ENCODE results near the gene ERFE.

Gene ERFE

GRCh38 chr2:238152771-238153688 is 5.7 kb upstream of the ERFE start:
- H4K20me1 ChIP-seq (ENCODE audit: insufficient read depth, low read length), result no peaks in the 10 kb centered on the region
- no peak overlapping the region for H2AFZ ChIP-seq (ENCODE audit: low read depth, low read length)
- no peaks in the 10 kb centered on the region for H3K36me3 ChIP-seq (ENCODE audit: insufficient read depth, low read length)
- H3K4me1 ChIP-seq (ENCODE audit: insufficient read depth, low read length), result no peaks in the 10 kb centered on the region
- no peak overlapping the region for H3K9ac ChIP-seq (ENCODE audit: low read depth, low read length)
- no peak for ATAC-seq (ENCODE audit: insufficient read depth, low read depth)
- H3K9me3 ChIP-seq (ENCODE audit: insufficient read depth, low read length, severe bottlenecking), result no peaks in the 10 kb centered on the region
- H3K4me2 ChIP-seq (ENCODE audit: insufficient read depth, low read length), result no peak overlapping the region
- H3K27me3 ChIP-seq (ENCODE audit: insufficient read depth, low read length, poor library complexity), result no peaks in the 10 kb centered on the region
- peak; percentile 44 for TF ChIP-seq CTCF (IDR thresholded peaks at IDR 0.05; ENCODE audit: borderline replicate concordance, extremely low read depth, low read length, poor library complexity, severe bottlenecking)
- no peak for TF ChIP-seq EZH2 (IDR thresholded peaks at IDR 0.05; ENCODE audit: borderline replicate concordance, low read depth, low read length, severe bottlenecking)
- H3K4me3 ChIP-seq (ENCODE audit: low read depth in 1 of 2, low read length in 2 of 2), result no peak overlapping the region
- H3K27ac ChIP-seq (ENCODE audit: low read length), result no peak overlapping the region
- H3K79me2 ChIP-seq (ENCODE audit: insufficient read depth, low read length), result no peaks in the 10 kb centered on the region
- DNase-seq, result no peak

- TF ChIP-seq CTCF (IDR thresholded peaks at IDR 0.05; ENCODE audit: borderline replicate concordance, extremely low read depth, low read length, poor library complexity, severe bottlenecking) (no peak), EZH2 (IDR thresholded peaks at IDR 0.05; ENCODE audit: borderline replicate concordance, low read depth, low read length, severe bottlenecking) (no peak)
- H4K20me1 ChIP-seq (ENCODE audit: insufficient read depth, low read length), result no peaks in the 10 kb centered on the region
- no peak overlapping the region for H3K9ac ChIP-seq (ENCODE audit: low read depth, low read length)
- no peaks in the 10 kb centered on the region for H3K9me3 ChIP-seq (ENCODE audit: insufficient read depth, low read length, severe bottlenecking)
- H2AFZ ChIP-seq (ENCODE audit: low read depth, low read length), result no peak overlapping the region
- H3K4me1 ChIP-seq (ENCODE audit: insufficient read depth, low read length), result no peaks in the 10 kb centered on the region
- ATAC-seq (ENCODE audit: insufficient read depth, low read depth) (no peak), DNase-seq (no peak)
- no peak overlapping the region for H3K4me2 ChIP-seq (ENCODE audit: insufficient read depth, low read length)
- no peak overlapping the region for H3K27ac ChIP-seq (ENCODE audit: low read length)
- no peak overlapping the region for H3K4me3 ChIP-seq (ENCODE audit: low read depth in 1 of 2, low read length in 2 of 2)
- no peaks in the 10 kb centered on the region for H3K27me3 ChIP-seq (ENCODE audit: insufficient read depth, low read length, poor library complexity)
- H3K36me3 ChIP-seq (ENCODE audit: insufficient read depth, low read length), result no peaks in the 10 kb centered on the region
- H3K79me2 ChIP-seq (ENCODE audit: insufficient read depth, low read length), result no peaks in the 10 kb centered on the region
Measured at GRCh38 chr2:238154570-238154969, 4.2 kb upstream of the ERFE start.

GRCh38 chr2:238155051-238155760 is 3.6 kb upstream of the ERFE start:
- H4K20me1 ChIP-seq (ENCODE audit: insufficient read depth, low read length), result no peaks in the 10 kb centered on the region
- H3K27me3 ChIP-seq (ENCODE audit: insufficient read depth, low read length, poor library complexity), result no peaks in the 10 kb centered on the region
- H2AFZ ChIP-seq (ENCODE audit: low read depth, low read length), result no peak overlapping the region
- no peak overlapping the region for H3K9ac ChIP-seq (ENCODE audit: low read depth, low read length)
- no peak overlapping the region for H3K4me2 ChIP-seq (ENCODE audit: insufficient read depth, low read length)
- no peaks in the 10 kb centered on the region for H3K79me2 ChIP-seq (ENCODE audit: insufficient read depth, low read length)
- TF ChIP-seq CTCF (IDR thresholded peaks at IDR 0.05; ENCODE audit: borderline replicate concordance, extremely low read depth, low read length, poor library complexity, severe bottlenecking) (no peak), EZH2 (IDR thresholded peaks at IDR 0.05; ENCODE audit: borderline replicate concordance, low read depth, low read length, severe bottlenecking) (no peak)
- no peaks in the 10 kb centered on the region for H3K9me3 ChIP-seq (ENCODE audit: insufficient read depth, low read length, severe bottlenecking)
- DNase-seq (no peak), ATAC-seq (ENCODE audit: insufficient read depth, low read depth) (no peak)
- H3K4me1 ChIP-seq (ENCODE audit: insufficient read depth, low read length), result no peaks in the 10 kb centered on the region
- no peak overlapping the region for H3K4me3 ChIP-seq (ENCODE audit: low read depth in 1 of 2, low read length in 2 of 2)
- no peak overlapping the region for H3K27ac ChIP-seq (ENCODE audit: low read length)
- no peaks in the 10 kb centered on the region for H3K36me3 ChIP-seq (ENCODE audit: insufficient read depth, low read length)
